Middle frontal gyrus (tissue), 1 donor: ENCODE measurements around the gene ZNF407.

Source experiments
- DNase-seq: peaks from one replicate; pipeline ENCODE4 v3.0.0-alpha.2; 2015; ENCODE audit warnings: low spot score; ENCODE audit errors: extremely low spot score

ZNF407 gene

DNA sequence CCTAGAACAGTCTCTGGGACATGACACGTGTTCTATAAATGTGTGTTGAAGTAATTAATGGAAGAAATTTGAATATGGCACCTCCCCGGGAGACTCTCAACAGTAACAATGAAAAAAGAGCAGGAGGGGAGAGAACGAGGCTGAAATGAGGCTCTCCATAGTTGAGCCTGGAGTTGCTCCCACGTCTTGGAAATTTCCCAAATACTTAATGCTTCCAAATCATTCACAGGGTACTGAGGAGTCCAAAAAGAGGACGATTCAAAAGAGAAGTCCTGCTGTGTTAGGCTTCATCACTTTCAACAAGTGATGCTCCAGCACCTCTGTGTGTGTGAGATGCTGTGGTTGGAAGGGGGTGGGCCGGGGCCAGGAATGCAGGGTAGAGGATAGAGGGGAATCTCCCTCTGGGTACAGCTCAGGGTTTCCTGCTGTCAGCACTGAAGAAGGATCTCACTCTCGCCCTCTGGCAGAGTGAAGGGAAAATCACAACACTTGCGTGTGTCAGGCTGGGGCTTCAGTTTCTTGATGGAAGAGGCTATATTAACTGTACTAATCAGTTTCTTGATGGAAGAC, 18.1 kb upstream of the ZNF407 start:
- no peak for DNase-seq

DNA sequence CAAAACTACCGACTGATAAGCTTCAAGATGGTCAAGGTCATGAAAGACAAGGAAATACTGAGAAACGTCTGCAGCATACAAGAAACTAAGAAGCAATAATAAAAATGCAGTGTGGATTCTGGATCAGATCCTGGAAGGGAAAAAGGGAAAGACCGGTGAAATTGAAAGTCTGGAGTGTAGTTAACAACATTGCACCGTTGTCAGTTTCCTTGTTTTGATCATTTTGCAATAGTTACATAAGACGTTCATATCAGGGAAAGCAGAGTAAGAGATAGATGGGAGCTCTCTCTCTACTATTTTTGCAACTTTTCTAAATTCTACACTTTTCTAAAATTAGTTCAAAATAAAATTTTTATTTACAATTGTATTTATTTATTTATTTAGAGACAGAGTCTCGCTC, 15.0 kb upstream of the ZNF407 start:
- DNase-seq: no peak

DNA sequence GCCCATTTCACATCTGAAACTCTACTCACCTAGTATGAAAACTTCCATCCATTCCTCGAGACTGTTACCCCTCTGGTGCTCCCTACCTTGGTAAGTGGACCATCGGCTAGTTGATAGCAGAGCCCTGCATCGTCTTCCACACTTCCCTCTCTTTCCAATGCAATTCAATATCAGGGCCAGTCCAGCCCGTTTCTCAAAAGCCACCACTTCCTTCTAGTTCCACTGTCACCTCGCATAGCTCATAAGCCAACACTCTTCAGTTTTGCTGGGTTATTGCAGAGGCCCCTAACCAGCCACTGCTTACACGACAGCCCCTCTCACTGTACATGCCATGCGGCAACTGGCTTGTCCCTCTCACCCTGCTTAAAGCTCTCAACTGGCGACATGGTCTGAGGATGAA, 10.2 kb upstream of the ZNF407 start:
- DNase-seq: no peak

DNA sequence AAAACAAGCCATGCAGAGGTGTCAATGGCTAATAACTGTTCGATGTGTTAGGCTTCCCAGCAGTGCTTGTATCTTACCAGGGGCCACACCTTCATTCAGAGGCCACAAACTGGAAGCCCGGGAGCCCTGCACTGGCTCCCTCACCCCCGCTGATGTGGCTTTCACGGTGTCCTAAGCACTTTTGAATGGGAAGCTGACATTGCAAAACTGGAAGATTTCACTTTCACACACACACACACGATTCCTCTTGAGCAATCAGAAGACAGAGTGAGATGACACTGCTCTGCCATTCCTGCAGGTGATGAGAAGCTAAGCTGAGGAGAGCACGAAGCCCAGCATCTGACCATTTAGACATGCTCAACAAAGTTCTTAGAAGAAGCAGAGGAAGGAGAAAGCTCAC, 8.6 kb upstream of the ZNF407 start:
- no peak for DNase-seq

DNA sequence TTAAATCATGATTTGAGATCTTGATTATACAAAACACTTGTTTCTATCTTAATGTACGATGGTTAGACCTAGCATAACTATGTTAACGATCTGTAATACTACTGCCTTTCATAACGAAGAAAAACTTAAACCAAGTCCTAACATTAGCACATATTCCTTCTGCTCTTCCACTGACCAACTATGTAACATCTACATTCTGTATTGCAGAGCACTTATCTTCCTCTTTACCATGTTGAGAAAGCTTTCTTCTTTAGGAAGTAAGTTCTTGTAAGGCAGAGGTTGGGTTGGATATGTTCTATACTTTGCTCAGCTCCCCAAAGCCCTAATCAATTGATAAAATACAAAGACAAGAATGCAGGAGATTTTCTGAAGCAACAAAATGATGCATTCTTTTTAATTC, 7.9 kb upstream of the ZNF407 start:
- DNase-seq: no peak

DNA sequence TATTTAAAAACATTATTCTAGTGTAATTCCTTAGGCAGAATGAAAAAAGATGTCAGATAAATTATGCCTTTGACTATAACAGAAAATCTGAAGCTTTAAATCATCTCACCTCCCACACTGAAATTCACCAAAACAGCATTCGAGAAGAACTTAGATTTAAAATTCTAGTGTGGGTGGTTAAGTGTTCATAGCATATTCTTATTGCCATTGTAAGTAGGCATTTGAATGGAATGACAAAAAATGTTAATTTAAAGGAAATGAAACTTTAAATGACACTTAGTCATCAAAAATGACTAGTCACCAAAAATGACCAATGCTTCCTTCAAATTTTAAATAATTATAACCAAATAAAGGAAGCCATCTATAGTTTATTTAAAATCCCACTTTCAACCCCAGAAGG, 7.0 kb upstream of the ZNF407 start:
- peak; percentile 64 for DNase-seq

DNA sequence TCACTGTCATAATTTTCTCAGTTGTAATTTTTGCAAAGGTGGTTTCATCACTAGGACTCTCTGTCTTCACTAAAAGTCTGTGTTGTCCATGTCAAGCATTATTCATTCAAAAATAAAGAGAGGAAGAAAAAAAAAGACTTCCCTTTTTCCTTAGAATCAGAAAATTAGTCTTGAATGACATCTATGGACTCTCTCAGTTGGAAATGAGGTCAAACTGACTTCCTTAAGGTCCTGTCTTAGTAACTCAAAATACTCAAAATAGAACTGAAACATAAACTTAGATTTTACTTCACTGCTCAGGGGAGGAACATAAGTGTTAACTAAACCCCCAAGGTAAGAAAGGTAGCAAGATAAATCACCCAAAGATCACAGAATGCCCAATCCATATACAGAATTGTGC, 2.2 kb upstream of the ZNF407 start:
- DNase-seq: no peak

DNA sequence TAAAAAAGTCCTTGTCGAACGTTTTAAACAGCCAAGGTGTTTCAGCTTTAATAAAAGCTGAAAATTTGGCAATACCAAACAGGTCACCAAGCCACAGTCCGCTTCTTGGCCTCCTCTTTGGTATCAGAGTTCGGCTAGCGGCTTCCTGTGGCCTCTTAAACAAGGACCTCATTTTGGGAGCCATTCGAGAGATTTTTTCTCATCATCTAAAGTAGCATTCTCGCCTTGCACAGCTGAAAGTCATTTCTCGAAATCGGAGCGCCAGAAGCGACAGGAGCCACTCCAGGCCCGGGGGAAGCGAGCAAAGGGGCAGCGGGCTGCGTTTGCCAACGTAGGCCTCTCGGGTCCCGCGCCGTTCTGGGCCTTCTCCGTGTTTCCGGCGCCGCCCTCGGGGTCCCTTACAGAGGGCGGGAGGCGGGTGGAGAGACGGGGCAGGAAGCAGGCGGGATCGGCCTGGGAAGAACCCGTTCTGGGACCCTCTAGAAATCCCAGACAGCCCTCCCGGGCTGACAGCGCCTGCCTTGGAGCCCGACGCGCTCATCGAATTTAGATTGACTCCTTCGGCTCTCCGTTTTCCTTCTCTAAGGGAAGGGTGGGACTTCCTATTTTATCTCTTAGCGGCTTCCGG, 522 bp upstream of the ZNF407 start:
- peak; percentile 51 for DNase-seq

DNA sequence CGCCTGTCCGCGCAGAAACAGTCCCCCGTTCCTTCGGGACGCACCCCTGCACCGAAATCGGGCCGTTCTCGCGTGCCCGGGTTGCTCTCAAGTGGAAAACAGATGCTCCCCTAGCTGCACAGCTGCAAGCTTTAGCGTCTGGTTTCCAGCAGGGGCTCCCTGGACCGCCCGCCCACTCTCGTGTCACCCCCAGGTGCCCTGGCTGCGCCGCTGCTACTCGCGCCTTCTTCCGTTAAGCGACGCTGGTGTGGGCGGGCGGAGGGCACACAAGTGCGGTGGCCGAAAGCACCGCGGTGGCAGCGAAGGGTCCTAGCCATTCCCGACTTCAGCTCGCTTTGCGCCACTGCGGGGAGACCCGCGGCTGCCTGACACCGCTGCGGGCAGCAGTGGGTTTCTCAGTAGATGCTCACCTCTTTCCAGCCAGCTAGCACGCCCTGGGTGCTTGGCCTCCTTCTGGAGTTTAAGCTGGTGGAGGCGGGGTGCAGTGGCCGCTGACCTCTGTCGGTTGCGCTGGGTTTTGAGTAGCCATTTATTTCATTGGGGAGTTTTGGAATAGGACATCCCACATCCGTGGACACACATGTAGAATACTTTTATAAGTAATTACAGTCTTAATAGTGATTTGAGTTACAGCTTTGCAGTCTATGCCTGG, 806 bp downstream of the ZNF407 start:
- no peak for DNase-seq

DNA sequence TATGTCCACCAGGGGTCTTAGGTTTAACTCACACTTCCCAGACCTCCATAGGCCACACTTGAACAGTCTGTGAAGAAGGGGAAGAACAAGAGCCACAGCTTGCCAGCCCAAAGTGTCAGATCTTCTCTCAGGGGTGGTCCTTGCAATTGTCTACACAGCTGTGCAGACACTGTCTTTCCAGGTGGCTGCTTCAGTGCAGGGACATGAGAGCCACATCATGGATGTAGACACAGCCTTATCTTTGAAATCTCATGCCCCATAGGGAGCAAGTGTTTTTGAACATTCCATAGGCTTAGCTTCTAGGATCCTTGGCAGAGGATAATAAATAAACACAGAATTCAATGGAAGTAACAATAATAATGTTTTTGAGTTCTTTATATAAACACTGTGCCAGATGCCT, 6.7 kb downstream of the ZNF407 start:
- DNase-seq: no peak

DNA sequence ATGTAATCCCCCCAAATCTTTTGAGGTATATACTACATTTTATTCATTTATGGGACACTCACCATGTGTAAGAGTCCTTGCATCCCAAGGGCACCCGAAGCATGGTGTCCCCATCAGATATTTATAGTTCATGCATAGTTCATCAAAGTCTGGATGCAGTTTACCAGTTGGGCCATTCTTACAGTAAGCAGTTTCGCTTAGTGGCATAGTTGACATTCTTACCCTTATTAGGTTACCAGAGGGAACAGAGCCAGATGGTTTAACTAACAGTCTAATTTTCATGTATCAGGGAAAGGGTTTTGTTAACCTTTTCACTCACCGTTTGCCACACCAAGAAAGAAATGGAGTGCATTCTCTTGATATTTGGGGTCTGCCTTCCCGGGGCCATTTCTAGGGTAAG, 7.1 kb downstream of the ZNF407 start:
- no peak for DNase-seq

DNA sequence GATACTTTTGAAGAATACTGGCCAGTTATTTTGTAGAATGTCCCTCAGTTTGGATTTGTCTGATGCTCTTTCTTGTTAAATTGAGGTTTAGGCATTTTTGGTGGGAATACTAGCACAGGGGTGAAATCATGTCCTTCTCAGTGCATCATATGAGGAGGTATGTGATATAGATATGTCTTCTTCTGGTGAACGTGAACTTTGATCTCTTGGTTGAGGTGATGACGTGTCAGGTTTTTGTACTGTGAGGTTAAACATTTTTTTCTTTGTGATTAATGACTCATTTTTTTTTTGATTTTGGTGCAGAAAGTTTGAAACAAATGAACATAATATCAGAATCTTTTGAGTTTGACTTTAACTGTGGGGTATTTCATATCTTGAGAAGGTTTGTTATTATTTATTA, 11.0 kb downstream of the ZNF407 start:
- DNase-seq: no peak

DNA sequence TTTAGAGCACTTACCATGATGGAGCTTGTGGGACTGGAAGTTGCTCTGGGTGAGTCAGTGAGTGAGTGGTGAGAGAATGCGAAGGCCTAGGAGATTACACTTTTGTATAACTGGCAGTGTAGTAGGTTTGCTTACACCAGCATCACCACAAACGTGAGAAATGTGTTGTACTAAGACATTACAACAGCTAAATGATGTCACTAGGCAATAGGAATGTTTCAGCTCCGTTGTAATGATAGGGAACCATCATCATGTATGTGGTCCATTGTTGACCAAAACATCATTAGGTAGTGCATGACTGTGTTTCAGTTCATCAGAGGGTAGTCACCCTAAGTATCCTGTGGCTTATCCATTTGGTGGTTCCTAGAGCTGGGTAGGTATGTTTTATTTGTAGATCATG, 11.9 kb downstream of the ZNF407 start:
- no peak for DNase-seq

DNA sequence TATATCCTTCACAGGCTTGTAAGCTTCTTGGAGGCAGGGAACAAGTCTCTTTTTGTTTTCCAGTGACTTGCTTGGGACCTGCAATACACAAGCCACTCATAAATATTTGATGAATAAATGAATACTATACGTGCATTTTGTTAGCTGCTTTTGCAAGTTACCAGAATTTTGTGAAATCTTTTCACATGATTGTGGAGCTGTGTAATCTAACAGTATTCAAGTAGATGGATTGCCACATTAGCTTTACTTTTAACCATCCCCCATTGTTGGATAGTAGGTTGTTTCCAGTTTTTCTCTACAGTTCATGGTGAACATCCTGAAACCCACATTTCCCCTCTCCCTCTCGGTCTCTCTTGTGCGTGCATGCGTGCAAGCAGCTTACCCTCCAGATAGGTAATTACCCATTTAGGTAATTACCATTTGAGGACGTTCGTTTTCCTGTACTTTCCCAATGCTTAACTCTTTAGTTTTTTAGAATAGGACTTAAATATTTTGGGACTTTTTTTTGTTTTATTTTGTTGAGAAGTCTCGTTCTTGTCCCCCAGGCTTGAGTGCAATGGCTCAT, 12.5 kb downstream of the ZNF407 start:
- no peak for DNase-seq

DNA sequence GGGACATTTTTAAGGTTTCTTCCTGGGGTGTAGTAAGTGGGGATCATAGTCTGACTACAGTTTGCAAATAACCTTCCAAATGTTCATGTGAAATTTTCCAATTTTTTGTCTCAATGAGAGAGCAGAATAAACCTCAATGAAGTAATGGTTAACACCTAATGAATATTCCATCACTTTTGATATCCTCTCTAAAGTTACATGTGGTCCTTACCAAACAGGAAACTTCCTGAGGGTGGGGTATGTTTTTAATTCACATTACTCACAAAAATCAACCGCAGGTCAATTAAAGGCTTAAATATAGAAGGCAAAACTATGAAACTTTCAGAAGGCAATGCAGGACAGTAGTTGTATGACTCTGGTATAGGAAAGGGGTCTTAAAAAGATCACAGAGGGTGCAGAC, 13.2 kb downstream of the ZNF407 start:
- no peak for DNase-seq

DNA sequence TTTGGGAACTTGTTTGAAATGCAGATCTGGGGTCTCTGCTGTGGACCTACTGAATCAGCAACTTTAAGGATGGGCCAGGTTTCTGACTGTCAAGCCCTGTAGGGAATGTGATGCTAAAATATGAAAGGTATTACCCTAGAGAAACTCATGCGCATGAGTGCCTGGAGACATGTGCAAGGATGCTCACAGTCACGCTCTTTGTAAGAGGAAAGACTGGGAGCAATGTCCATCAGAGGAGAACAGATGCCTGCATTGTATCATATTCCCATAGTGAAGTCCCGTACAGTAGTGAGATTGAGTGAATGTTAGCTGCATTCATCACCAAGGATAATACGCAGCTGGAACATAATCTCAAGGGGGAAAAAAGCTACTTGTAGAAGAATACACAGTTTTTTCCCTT, 14.1 kb downstream of the ZNF407 start:
- DNase-seq: no peak

DNA sequence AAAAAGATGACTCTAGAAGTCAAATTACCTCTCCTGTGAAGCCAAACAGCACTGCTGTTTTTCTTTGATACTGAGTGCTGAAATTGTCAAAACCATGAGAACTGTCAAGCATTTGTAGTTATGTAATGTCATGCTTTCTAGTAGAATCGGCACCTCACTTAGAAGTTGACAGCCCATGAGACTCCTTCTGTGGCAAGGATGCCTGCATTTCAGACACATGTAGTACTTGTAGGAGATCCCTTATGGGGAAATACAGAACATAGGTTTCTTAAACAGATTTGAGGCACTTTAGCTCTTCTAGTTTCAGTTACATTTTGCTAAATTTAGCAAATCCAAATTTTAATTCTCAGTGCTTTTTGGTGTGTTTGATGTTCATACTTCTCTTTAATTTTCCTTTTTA, 15.7 kb downstream of the ZNF407 start:
- DNase-seq: no peak

DNA sequence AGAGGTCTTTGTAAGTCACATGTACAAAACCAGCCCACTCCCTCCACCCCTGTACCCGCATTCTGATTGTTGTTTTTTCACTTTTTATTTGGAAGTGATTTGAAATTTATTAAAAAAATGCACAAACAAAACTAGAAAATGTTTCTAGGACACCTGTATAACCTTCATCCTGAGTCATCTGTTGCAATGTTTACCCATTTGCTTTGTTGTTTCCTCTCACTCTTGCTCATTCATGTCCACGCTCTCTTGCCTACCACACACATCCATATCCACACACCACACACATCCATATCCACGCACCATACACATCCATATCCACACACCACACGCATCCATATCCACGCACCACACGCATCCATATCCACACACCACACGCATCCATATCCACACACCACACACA, 18.8 kb downstream of the ZNF407 start:
- no peak for DNase-seq

DNA sequence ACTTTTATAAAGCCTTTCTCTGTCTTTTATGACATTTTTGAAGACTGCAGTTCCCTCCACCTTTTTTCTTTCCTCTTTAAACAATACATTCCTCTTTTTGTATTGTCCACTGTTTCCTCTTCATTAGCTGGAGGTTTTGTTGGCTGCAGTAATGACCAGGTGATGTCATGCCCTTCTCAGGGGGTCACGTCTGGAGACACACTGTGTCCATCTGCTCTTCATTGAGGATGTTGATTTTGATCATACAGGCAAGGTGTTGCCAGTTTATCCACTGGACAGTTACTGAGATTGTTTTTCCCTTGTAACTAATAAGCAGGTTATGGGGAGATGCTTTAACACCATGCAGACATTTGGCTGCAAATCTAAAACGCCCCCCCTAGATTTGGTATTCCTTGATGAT, 19.8 kb downstream of the ZNF407 start:
- DNase-seq: no peak

DNA sequence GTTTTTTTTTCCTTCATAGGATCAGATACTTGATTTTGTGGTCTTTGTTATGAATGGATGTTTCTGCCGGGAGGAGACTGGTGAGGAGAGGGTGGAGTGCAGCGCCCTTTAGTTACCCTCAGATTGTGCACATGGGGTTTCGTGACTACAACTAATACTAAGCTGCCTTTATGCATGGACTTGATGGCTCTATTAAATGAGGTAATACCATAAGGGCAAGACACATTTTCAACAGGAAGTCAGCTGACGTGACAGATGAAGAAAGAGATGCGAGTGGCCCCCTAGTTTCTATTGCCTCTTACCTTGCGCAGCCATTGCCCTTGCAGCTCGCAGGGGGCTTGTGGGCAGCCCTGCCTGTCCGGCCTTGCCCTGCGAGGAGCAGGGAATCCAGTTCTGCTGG, 24.4 kb downstream of the ZNF407 start:
- DNase-seq: no peak

DNA sequence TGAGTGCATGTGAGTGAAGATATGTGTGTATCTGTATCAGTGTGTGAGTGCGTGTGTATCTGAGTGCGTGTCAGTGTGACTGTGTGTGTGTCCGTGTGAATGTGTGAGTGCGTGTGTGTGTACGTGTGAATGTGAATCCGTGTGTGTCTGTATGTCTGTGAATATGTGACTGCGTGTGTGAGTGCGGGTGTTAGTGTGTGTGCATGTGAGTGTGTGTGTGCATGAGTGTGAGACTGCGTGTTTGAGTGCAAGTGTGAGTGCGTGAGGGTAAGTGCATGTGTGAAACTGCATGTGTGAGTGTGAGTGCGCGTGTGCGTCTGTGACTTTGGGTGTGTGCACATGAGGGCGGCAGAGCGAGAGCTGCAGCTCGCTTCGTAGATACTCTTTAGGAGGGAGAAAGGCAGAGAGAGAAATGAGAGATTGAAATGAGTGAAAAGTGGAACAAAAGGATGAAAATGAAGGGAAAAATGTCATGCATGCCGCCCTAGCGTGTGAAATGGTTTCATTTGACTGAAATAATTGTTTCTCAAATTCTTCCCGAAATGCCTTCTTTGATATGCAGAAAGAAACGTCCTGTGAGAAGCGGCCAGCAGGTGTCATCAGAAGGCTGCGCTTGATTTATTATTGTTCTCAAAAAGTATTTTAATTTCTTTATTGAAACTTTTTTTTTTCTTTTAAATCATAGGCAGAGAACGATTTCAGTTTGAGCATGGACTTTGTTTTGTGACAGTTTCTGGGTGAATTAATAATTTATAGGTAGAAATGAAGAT, 25.6 kb downstream of the ZNF407 start:
- DNase-seq: no peak

DNA sequence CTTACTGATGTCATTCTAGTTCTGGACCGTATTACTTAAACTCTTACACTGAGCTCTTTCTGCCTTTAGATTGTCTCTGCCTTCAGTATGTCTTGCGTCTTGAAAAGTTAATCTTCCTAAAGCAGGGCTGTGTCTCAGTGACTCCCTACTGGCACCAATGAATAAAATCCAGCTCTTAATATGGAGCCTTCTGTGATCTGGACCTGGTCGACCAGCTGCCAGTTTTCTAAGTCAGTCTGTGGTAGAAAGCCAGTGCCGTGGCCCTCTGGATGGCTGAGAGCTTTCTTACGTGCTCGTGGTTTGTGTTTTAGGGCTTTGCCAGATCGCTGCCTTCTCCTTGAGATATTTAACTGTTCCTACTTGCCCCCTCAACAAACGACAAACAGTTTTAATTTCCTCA, 26.8 kb downstream of the ZNF407 start:
- no peak for DNase-seq
